Fibroblast of skin of left quadriceps (primary cell): ENCODE data around the gene BCL2L14.
"Not testable (repeated sequence)": the region's sequence is repeated elsewhere in the genome, so short reads cannot be mapped to it uniquely, and the experiment has no call there.

Experiments
- DNase-seq, 2 experiments: peaks; one replicate each; pipeline ENCODE4 v3.0.0-alpha.2; 2013; ENCODE audit warnings: low read depth in 2 of 2

Gene BCL2L14

DNA sequence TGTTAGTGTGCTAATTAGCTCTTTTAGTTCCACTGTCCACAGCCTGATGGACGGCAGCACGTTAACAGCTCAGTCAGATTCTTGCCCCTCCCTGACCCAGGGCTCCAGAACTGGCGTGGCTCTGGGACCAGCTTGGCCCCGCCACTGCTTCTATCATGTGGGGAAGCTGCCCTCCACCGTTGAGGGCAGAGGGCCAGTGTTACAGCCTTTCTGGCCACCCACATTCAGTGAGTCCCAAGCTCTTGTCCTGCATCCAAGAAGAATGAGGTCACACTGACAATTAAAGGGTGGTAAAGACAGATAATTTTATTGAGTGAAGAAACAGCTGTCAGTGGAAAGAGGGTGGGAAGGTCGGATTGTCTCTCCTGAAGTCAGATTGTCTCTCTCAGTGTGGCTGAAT, 36.9 kb downstream of the BCL2L14 start:
- no peak for DNase-seq

DNA sequence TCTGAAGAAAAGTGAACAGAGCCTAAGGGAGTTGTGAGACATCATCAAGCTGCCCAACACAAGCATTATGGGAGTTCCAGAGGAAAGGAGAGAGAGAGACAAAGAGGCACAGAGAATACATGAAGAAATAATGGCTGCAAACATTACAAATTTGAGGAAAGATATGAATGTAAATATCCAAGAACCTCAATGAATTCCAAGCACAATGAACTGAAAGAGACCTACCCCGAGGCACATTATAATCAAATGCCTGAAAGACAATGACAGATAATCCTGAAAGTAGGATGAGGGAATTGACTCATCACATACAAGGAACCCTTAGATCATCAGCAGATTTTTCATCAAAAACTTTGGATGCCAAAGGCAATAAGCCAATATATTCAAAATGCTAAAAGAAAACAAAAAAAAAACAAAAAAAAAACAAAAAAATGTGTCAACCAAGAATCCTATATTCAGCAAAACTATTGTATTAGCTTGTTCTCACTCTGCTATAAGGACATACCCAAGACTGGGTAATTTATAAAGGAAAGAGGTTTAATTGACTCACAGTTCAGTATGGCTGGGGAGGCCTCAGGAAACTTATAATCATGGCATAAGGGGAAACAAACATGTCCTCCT, 37.8 kb downstream of the BCL2L14 start:
- DNase-seq, result no peak

DNA sequence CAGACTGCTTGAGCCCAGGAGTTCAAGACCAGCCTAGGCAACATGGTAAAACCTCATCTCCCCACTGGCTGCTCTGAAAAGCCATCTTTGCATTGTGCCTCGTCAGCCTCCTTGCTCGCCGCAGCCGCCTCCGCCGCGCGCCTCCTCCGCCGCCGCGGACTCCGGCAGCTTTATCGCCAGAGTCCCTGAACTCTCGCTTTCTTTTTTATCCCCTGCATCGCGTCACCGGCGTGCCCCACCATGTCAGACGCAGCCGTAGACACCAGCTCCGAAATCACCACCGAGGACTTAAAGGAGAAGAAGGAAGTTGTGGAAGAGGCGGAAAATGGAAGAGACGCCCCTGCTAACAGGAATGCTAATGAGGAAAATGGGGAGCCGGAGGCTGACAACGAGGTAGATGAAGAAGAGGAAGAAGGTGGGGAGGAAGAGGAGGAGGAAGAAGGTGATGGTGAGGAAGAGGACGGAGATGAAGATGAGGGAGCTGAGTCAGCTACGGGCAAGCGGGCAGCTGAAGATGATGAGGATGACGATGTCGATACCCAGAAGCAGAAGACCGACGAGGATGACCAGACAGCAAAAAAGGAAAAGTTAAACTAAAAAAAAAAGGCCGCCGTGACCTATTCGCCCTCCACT, 40.3 kb downstream of the BCL2L14 start:
- DNase-seq, result not testable (repeated sequence)

DNA sequence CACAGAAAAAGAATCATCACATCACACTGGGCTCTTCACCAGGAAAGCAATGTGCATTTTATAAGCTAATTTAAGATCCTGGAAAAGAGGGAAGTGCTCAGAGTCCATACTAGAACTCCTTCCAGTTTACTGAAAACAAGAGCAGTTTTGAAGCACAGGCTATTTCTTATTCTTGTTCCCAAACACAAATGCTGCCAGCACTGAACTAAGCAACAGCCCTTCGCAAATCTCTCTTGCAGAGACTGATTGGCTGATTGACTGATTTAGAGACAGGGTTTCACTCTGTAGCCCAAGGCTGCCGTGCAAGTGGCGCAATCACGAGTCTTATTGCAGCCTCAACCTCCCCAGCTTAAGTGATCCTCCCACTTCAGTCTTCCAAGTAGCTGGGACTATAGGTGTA, 44.8 kb downstream of the BCL2L14 start:
- DNase-seq, result no peak

DNA sequence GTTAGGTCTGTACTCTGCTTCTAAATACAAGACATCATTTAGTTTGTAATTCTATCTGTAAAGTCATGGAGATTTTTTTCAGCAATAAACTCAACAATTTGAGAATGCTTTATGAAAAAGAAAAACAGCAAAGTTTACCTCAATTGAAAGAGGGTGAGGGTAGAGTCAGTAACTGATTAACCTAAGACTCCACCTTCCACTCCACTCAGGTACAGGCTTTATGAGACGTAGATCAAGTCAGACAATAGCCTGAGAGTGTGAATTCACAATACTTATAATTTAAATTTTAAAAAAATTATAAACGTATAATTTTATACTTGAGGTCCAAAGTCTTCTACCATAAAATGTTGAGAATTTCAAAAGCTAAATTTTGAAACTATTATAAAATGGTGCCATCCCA, 45.9 kb downstream of the BCL2L14 start:
- DNase-seq, result no peak

DNA sequence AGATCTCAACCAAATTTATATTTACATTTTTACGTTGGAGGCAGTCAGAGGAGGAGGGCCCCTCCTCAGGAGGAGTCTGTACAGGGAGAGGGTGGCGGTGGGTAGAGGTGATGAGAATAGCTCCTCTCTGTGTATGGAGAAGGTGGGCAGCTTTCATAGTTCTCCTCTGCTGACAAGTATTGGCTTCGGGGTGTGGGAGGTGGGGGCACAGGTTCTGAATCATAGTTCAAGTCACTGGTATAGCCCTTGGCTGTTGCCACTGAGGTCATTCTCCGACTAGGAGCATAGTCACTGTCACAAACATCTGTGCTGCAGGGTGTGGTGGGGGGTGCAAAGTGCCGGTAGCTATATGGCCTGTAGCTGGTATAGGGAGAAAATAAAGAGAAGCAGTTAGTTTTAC, 50.3 kb downstream of the BCL2L14 start:
- no peak for DNase-seq

DNA sequence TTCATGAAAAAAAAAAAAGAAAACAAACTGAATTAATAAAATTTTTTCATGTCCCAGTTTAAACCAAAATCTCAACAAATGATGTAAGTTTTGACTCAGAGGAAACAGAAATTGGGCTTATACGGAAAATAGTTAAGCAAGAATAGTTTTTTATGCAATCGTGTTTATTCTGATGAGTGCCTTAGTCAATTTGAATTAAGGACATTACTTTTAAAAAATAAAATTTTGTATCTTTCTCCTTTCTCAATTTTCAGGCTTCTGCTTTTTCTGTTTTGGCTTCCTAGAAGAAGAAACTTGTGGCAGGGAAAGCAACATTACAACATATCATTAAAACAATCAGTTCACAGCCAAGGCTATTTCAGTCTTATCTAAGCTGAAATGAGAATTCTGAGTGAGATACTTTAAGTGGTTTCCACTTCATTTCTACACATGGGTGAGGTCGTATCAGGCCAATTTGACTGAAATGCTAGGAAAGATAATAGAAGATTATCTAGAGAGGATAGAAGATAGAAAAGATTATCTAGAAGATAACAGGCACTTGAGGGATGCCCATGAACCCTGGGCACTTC, 52.4 kb downstream of the BCL2L14 start:
- DNase-seq, result no peak

DNA sequence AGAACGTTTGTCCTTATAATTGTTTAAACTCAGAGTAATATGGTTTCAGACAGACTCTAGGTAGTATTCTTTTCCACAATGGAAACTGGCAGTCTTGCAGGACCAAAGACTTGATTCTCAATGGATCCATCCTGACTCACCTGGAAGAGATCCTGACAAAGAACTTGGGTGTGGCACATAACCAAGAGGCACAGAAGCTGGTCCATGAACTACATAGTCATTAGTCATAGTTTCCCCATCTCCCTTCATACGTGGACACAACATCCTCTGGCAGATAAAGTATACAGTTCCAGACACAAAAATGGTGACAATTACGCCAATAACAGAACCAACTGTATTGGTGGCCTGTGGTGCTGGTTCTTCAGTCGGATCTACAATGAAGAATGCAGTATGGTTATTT, 55.8 kb downstream of the BCL2L14 start:
- no peak for DNase-seq

DNA sequence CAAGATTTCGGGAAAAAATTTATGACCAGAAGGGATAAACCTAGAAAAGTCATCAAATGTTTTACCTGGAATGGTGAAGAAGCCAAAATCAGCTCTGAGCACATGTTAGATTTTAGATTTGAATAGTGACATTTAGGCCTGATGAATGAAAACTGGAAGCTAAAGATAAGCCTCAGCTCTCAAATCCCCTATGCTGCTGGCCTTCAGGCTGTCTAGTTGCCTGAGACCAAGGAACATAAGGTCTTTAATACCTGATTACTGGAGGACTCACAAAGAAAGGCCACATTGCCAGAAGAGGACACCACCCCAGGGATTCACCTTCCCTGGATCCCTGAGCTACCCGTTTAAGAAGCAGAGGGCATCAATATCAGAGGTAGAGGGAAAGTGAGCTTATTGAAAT, 56.6 kb downstream of the BCL2L14 start:
- DNase-seq, result no peak

DNA sequence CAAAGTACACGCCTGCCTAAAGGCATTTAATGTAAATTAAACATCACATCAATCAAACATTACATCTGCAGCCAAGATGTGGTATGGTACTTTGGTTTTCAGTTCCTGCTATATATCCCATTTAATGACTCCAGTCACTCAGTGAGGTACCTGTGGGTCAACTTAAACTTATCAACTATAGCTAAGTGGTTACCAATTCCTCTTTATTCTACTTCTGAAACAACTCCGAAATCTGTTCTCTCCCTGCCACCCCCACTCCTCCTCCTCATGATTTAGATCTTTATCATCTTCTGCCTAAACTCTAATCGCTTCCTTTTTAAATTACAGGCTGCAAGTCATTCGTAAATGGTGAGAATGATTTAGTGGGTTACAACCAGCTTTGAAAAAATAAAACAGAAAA, 57.9 kb downstream of the BCL2L14 start:
- DNase-seq, result no peak

DNA sequence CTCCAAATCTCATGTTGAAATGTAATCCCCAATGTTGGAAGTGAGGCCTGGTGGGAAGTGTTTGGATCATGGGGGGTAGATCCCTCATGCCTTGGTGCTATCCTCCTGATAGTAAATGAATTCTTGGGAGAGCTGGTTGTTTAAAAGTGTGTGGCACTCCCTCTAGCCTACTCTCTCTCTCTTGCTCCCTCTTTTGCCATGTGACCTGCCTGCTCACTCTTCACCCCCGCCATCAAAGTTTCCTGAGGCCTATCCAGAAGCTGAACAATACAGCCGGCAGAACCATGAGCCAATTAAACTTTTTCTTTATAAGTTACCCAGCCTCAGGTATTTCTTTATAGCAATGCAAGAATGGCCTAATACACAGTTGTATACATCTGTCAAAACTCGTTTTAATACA, 62.5 kb downstream of the BCL2L14 start:
- DNase-seq, result no peak

DNA sequence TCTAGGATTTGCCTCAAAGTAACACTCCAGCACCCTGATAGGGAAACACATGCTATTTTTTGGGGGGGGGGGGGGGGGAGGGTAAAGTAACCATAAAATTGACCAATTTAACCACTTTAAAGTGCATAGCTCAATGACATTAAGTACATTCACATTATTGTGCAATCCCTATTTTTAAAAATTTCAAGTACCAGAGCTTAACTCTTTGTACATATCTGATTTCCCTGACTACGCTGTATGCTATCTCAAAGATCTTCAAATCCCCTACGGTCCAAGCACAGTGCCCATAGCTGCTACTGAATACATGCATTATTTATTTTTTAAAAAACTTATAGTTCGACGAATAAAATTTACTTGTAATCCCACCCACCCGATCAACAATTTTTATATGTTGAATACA, 63.0 kb downstream of the BCL2L14 start:
- no peak for DNase-seq

DNA sequence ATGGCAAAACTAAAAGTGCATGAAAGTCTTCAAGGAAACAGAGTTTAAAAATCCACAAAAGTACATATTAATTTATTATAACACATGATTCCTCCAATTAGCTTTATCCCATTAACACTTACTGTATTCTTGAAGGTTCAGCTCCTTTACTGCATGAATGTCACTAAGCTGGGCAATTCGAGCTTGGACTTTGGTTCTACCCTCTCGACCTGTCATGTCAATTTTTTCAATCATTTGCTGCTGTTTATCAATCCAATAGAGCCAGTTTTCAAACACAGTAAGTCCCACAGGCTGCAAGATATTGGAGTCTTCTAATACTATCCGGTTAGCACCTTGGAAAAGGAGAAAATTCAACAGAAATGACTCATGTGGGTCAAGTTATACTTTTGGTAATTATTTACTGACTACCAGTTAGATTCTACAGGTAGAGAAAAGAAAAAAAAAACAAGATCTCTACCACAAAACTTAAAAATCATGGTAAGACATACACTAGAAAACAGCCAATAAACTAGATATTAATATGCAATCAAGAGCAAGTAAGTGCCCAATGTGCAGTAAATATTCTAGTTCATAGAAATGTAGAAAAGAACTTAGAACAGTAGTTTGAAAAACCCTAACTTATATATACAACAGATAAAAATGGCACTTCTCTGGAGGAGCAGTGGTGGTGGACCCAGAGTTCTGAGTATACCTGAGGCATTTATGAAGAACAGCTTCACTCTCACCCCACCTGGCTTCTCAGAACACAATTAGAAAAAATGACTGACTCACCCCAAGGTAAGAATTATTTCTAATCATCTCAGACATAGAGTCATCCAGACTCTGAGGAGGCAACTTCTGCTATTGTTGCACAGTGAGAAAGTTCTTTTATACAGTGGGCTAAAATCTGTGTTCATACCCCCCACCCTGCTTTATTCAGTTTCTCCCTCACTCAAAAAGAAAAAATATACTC, 67.7 kb downstream of the BCL2L14 start:
- DNase-seq, result no peak

DNA sequence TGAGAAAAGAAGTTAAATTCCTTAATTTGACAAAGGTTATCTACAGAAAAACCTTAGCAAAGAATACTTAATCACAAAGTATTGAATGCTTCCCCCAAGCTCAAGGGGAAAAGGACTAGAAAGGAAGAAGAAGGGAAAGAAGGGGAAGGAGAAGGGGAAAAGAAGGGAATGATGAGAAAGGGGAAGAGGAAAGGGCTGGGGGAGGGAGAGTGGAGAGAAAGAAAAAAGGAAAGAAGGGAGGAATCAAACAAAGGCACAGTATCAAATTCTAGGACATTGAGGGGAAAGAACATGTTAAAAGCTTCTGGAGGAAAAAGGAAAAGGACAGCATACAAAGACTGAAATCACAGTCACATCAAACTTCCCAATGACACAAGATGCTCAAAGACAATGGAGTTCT, 70.3 kb downstream of the BCL2L14 start:
- no peak for DNase-seq

DNA sequence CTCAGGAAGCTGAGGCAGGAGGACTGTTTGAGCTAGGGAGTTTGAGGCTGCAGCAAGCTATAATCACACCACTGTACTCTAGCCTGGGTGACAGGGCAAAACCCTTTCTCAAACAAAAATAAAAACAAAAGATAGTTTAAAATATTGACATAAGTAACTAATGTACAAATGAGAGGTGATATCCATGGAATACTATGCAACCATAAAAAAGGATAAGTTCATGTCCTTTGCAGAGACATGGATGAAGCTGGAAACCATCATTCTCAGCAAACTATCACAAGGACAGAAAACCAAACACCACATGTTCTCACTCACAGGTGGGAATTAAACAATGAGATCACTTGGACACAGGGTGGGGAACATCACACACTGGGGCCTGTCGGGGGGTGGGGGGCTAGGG, 73.8 kb downstream of the BCL2L14 start:
- not testable (repeated sequence) for DNase-seq

DNA sequence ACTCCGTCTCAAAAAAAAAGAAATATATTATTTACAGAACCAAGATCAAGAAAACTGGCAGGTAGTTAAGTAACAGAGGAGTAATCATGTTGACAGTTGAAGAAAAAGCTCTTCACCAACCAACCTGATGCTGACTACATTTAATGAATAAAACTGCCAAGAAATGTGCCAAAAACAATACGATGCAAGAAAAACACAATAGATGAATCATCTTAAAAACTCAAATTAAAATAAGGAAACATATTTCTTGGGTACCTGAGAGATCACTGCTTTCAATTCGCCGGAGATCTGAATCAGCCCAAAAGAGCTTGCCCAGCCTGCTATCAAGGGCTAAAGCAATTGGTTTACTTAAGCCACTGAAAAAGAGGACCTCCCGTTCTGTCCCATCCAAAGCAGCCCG, 76.4 kb downstream of the BCL2L14 start:
- no peak for DNase-seq
